NCI-H1436 (cell line): ENCODE data around the gene PTPRF.

Experiments
- DNase-seq: peaks from one replicate; lab custom pipeline; 2025; lab: John Stamatoyannopoulos, UW

Gene PTPRF

DNA sequence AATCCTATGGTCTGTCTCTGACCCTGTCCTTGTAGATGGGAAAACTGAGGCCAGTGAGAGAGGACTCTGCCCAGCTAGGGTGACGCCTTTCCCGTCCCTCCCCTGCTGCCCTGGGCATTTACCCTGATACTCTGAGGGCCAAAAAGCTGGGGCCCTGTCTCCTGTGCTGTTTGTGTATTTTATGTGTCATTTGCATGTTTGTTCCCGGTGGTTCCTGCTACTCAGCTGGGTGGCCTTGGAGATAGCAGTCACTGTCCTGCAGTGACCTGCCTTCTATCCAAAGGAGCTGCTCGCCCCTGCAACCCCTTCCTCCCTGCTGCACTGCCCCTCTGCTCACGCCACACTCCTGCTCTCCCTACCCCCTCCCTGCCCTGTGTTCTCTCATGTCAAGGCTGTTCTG, 78.1 kb downstream of the PTPRF start:
- no peak for DNase-seq

DNA sequence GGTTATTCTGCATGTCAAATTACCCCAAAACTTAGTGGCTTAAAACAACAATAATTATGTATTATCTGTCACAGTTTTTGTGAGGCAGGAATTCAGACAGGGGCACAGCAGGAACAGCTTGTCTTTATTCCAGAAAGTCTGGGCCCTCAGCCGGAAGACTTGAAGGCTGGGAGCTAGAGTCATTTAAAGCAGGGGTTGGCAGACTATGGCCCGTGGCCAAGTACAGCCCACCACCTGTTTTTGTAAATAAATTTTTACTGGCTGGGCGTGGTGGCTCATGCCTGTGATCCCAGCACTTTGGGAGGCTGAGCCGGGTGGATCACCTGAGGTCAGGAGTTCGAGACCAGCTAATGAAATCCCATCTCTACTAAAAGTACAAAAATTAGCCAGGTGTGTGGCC, 79.7 kb downstream of the PTPRF start:
- DNase-seq = no peak

DNA sequence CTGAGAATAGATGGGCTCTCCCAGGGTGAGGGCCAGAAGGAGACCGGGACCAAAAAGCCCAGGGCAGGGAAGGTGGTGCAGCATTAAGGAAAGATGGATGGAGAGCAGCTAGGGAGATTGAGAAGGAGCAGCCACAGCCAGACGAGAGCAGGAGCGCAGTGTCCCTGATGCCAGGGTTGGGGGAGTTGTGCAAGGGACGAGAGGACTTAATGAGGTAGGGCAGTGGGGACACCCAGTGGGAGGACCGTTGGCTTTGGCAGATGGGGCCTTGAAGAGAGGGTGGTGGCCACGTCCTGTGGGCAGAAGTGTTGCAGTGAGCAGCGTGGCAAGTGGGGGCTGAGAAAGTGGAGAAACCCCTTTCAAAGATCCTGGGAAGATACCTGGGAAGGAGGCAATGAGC, 81.3 kb downstream of the PTPRF start:
- DNase-seq = no peak

DNA sequence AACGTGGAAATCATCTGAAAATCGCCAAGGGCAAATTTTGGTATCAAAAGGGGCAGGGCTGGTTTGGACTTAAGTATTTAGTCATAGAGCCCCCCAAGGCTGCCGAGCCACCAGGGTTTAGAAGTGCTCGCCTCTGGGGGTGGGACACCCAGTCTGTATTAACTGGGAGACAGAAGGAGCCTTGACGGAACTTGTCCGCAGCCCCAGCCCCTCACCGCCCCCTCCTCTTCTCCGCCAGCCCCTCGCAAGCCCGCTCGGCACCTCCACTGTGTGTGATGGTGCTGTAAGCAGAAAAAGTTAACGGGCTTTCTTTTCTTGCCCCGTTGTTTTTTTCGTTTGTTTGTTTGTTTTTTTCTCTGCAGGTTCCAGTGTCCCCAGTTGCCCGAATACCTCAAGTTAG, 81.7 kb downstream of the PTPRF start:
- DNase-seq = no peak

DNA sequence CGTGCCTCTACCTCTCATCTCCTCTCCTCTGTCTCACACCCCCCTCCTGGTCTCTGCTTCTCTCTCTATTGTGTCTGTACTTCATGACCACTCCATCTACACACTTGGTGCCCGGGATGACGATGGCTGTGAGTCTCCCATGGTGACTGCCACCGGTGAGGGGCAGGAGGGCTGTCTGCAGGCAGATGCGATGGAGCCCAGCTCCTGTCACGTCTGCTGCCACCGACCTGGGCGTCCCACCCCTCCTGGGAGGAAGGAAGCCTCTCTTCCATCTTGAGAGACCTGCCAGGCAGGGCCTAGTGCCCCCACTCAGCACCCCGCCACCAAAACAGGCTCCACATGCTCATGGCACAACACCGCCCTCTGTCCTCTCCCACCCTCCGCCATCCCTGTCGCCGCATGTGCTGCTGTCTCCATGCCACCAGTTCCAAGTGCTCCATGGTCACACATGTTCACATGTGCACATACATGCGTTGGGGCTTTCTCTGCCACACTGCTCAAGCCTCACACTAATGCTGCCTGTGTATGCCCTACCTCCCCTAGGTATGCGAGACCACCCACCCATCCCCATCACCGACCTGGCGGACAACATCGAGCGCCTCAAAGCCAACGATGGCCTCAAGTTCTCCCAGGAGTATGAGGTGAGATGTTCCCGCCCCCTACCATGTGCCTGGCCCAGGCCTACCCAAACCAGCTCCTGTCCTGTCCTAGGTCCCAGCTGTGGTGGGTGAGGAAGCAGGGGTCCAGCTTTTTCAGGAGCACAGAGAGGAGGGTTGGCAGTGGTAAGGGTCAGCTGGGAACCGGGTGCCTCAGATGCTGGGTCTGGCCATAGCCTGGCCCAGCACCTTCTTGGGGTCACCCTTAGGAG, 82.6 kb downstream of the PTPRF start:
- DNase-seq = no peak

DNA sequence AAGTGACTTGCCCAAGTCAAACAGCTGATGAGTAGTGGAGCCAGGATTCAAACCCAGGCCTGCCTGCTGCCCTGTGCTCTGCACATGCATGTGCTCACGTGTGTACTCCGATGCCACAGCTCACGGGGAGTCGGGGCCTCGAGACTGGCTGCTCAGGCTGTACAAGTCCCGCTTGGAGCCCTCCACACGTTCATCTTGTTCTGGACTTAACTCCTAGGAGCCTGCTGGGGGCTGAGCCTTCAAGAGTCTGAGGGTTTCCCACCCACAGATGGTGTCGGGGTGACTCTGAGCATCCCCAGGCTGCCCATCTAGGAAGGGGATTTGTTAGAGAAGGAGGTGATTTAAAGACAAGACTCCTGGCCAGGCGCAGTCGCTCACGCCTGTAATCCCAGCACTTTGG, 83.5 kb downstream of the PTPRF start:
- no peak for DNase-seq

DNA sequence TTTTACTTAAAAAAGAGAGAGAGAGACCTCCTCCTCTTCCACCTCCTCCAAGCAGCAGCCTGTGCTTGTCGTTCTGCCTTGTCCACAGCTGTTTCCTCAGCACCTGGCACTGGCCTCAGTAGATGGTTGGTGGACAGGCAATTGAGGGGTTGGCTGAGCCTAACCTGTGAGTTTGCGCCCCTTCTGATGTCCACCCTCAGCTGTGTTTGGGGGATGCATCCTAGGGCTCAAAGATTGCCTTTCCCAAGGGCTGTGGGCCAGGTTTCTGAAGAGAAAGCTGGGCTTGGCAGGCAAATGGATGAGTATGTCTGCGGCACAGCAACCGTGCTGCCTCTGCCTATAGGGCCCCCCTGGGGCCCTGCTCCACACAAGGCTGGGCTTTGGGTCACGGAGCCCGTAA, 84.2 kb downstream of the PTPRF start:
- no peak for DNase-seq

DNA sequence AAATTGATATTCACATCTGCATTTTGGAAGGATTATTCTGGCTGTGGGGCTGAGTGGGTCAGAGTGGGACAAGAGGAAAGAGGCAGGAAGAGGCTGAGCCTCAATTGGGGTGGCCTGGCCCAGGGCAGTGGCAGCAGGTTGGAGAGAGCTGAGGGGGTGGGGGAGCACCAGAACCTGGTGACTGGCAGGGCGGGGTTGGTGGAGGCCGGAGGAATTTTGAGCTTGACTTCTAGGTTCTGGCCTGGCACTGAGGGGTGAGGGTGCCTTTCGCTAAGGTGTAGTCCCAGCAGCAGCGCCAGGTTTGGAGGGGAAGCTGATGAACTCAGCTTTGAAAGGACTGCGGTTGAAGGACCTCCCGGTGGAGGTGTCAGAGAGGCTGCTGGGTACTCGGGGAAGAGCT, 85.7 kb downstream of the PTPRF start:
- no peak for DNase-seq

DNA sequence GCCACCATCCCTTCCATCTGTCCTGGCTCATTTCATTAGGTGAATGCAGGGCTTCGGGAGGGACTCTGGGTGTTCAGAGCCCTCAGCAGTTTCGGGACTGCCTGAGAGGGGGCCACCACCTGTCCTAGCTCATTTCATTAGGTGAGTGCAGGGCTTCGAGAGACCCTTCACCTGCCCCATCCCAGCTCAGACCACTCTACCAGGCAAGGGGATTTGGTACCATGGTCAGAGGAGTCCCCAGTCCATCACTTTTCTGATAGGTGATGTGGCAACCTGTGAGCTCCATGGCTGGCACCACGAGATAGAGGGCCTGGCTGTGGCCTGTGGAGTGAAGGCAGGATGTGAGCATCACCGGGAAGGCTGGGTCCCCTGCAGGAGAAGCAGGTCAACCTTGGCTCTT, 86.3 kb downstream of the PTPRF start:
- DNase-seq = no peak

DNA sequence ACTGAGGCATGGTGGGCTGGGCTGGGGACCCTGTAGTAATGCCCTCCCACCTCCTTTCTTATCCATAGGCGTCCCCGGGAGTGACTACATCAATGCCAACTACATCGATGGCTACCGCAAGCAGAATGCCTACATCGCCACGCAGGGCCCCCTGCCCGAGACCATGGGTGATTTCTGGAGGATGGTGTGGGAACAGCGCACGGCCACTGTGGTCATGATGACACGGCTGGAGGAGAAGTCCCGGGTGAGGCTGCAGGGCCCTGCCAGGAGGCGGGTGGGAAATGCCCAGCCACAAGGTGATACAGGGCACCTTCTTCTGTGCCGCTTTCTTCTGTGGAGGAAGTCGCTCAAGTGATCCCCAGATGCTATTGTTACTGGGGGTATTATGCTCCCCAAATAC, 87.0 kb downstream of the PTPRF start:
- DNase-seq = no peak

DNA sequence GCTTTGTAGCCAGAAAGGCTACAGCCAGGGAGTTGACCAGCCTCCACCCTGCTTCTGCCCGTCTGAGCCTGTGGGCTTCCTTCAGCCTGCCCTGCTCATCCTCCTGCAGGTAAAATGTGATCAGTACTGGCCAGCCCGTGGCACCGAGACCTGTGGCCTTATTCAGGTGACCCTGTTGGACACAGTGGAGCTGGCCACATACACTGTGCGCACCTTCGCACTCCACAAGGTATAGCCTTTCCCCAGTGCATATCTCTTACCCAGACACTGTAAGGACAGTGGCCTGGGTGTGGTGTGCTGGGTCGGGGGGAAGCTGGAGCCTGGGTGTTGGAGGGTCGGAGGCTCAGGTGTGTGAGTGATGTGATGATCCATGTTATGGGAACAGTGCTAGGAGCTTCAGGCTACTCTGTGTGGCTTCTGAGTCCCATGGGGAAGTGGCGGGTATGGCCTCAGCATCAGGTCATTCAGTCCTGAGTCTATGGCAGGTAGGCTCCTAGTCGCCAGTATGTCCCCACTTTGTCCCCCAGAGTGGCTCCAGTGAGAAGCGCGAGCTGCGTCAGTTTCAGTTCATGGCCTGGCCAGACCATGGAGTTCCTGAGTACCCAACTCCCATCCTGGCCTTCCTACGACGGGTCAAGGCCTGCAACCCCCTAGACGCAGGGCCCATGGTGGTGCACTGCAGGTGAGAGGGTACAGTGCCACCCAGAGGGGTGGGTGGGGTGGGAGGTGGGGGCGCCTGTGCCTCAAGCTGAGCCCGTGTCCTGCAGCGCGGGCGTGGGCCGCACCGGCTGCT, 88.0 kb downstream of the PTPRF start:
- DNase-seq = no peak

DNA sequence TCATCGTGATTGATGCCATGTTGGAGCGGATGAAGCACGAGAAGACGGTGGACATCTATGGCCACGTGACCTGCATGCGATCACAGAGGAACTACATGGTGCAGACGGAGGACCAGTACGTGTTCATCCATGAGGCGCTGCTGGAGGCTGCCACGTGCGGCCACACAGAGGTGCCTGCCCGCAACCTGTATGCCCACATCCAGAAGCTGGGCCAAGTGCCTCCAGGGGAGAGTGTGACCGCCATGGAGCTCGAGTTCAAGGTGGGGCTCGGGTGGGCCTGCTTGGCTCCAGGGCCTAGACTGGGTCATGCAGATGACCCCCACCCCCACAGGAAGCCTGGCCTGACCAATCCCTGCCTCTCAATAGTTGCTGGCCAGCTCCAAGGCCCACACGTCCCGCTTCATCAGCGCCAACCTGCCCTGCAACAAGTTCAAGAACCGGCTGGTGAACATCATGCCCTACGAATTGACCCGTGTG, 88.7 kb downstream of the PTPRF start:
- DNase-seq = no peak

DNA sequence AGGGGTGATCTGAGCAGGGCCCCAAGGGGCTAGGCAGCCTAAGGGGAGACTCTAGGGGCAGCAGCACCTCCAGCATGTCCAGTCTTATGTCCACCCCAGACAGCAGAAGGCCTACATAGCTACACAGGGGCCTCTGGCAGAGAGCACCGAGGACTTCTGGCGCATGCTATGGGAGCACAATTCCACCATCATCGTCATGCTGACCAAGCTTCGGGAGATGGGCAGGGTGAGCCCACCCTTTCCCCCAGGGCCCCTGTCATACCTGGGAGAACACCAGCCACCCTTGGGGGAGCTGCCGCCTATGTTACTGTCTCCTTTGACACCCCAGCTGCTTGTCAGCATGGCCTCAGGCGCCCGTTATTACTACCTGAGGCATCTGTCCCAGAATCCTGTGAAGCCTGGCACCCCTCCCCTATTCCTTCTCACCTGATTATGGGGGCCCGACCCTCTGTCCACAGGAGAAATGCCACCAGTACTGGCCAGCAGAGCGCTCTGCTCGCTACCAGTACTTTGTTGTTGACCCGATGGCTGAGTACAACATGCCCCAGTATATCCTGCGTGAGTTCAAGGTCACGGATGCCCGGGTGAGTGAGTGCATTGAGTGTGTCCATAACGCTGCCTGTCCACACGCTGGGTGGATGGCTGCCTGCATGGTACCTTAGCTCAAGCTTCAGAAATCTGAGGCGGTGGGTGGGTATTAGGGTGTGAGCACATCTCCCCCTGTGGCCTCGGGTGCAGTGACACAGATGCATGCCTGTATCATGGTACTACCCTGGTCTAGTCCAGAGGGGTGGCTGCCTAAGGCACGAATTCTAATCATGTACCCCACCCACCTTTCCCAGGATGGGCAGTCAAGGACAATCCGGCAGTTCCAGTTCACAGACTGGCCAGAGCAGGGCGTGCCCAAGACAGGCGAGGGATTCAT, 89.6 kb downstream of the PTPRF start:
- DNase-seq = no peak

DNA sequence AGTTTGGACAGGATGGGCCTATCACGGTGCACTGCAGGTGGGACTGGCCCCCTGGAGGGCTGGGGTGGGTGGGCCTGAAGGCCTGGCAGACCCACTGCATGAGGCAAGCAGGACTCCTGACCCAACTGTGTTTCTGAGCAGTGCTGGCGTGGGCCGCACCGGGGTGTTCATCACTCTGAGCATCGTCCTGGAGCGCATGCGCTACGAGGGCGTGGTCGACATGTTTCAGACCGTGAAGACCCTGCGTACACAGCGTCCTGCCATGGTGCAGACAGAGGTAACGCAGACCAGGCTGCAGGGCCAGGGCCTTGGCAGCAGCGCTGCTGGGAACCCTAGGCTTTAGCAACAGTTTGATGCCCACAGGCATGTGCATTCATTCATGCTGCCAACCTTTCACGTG, 90.3 kb downstream of the PTPRF start:
- DNase-seq = no peak

DNA sequence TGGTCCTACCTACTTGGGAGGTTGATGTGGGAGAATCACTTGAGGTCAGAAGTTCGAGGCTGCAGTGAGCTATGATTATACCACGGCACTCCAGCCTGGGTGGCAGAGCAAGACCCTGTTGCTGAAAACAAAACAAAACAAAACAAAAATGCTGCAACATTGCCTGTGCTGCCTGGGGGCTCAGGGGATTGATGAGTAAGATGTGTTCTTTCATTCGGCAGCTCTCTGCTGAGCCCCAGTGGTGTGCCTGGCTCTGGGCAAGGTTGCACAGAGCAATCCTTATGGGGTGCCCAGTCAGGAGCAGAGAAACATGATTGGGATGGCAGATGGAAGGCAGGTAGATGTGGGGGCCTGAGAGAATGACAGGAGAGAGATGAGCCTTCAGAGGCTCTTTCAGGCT, 90.7 kb downstream of the PTPRF start:
- no peak for DNase-seq

DNA sequence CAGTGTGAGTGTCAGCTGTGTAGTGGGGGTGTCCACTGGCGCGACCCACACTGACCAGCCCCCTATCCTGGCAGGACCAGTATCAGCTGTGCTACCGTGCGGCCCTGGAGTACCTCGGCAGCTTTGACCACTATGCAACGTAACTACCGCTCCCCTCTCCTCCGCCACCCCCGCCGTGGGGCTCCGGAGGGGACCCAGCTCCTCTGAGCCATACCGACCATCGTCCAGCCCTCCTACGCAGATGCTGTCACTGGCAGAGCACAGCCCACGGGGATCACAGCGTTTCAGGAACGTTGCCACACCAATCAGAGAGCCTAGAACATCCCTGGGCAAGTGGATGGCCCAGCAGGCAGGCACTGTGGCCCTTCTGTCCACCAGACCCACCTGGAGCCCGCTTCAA, 91.2 kb downstream of the PTPRF start:
- no peak for DNase-seq

DNA sequence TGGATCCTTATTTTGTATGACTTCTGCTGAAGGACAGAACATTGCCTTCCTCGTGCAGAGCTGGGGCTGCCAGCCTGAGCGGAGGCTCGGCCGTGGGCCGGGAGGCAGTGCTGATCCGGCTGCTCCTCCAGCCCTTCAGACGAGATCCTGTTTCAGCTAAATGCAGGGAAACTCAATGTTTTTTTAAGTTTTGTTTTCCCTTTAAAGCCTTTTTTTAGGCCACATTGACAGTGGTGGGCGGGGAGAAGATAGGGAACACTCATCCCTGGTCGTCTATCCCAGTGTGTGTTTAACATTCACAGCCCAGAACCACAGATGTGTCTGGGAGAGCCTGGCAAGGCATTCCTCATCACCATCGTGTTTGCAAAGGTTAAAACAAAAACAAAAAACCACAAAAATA, 91.8 kb downstream of the PTPRF start:
- no peak for DNase-seq

DNA sequence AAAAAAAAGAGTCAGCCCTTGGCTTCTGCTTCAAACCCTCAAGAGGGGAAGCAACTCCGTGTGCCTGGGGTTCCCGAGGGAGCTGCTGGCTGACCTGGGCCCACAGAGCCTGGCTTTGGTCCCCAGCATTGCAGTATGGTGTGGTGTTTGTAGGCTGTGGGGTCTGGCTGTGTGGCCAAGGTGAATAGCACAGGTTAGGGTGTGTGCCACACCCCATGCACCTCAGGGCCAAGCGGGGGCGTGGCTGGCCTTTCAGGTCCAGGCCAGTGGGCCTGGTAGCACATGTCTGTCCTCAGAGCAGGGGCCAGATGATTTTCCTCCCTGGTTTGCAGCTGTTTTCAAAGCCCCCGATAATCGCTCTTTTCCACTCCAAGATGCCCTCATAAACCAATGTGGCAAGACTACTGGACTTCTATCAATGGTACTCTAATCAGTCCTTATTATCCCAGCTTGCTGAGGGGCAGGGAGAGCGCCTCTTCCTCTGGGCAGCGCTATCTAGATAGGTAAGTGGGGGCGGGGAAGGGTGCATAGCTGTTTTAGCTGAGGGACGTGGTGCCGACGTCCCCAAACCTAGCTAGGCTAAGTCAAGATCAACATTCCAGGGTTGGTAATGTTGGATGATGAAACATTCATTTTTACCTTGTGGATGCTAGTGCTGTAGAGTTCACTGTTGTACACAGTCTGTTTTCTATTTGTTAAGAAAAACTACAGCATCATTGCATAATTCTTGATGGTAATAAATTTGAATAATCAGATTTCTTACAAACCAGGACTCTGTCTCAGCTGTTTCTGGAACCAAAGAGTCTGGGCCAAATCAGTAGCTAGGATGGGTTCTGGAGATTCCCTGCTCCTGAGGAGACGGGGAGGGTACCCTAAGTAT, 92.5 kb downstream of the PTPRF start:
- no peak for DNase-seq

DNA sequence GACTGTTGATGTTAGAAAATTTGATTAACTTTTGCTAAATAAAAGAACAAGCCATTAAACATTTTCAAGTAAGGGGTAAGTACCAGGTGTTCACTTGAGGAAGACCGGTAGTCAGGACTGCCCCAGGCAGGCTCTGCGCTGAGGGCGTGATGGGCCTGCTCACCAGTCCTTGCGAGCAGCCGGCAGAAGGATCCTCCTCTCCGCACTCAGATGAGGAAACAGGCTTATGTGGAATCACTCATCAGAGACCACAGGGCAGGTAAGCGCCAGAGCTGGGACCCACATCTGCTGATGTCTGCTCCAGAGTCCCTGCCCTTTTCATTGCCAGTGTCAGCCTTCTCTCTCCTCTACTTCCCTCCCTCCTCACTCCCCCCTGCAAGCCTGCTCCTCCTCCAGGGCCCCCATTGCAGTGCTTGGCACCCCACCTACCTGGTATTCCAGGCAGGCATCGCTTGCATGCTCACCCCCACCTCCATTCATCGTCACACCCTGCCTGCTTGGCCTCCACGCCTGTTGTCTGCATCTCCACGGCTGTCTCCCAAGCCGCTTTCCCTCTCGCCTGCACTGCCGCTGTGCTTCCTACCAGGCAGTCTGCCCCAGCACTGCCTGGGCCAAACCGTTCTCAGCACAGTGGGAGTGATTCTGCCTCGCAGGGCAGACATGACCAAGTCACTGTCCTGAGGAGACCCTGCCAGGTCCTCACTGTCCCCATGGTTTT, 94.5 kb downstream of the PTPRF start:
- DNase-seq = no peak

DNA sequence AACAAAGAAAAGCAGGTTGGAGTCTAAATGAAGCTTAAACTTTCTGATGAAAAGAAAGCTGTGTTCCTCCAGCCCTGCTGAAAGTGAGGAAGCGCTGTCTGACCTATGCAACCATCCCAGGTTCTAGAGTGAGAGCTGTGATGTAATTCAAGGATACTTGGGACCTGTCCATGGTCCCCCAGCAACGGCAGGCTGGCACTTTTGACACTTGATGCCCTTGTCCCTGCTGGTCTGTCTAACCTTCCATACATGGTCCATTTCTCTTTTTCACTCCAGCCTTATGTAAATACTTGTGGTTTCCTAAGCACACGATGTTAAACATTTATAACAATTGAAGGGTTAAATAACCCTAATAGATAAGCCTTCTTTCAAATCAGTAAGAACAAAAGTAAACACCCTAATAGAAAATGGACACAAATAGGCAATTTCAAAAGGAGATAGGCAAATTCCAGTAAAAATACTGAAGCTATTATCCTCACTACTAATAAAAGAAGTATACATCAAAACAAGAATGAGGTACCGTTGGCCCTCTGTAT, 101.5 kb downstream of the PTPRF start:
- no peak for DNase-seq
